Breast epithelium (tissue), 4 donors: Measurements from ENCODE around the gene ALOX15. TPM values are rescaled to one million over a fixed set of nuclear protein-coding genes. Genes with fewer than 3 reads are reported as not detected.
"Not testable (repeated sequence)": the region's sequence is repeated elsewhere in the genome, so short reads cannot be mapped to it uniquely, and the experiment has no call there.

Experiments used
- DNase-seq, 2 donors: peaks; one replicate each; pipeline ENCODE4 v3.0.0-alpha.2; 2019; ENCODE audit warnings: low spot score in 2 of 2
- H3K27ac ChIP-seq, 2 donors: fragments of 200-600 bp; sonication (generic) in 1 of 2; one replicate each; pipeline ENCODE4 v1.5.1; 2016 to 2019; ENCODE audit warnings: mild to moderate bottlenecking in 1 of 2
- H3K27me3 ChIP-seq, 2 donors: fragments of 200-600 bp; sonication (generic) in 1 of 2; one replicate each; pipeline versions ENCODE4 v1.5.1 to v1.6.0; 2017 to 2019; ENCODE audit warnings: control low read depth in 1 of 2, mild to moderate bottlenecking in 1 of 2
- H3K36me3 ChIP-seq: fragments of 200-600 bp; one replicate; pipeline ENCODE4 v1.5.1; 2019
- H3K4me1 ChIP-seq, 2 donors: fragments of 200-600 bp; sonication (generic); one replicate each; pipeline ENCODE4 v1.5.1; 2016 to 2019; ENCODE audit warnings: control low read depth in 1 of 2
- H3K4me3 ChIP-seq, 3 donors: fragments of 200-600 bp; sonication (generic); 1 replicate in 2 of 3; 2 replicates in 1 of 3; pipeline ENCODE4 v1.5.1; 2016 to 2019; ENCODE audit warnings: mild to moderate bottlenecking in 3 of 3, moderate library complexity in 2 of 3
- H3K9me3 ChIP-seq, 2 donors: fragments of 200-600 bp; sonication (generic) in 1 of 2; one replicate each; pipeline ENCODE4 v1.5.1; 2016 to 2019; ENCODE audit warnings: control low read depth in 1 of 2
- CTCF ChIP-seq, 3 donors: fragments of 450-650 bp; IDR thresholded peaks; one replicate each; pipeline ENCODE4 v1.5.1; 2016 to 2017; ENCODE audit warnings: antibody characterized with exemption in 3 of 3, mild to moderate bottlenecking in 3 of 3, moderate library complexity in 3 of 3
- POLR2A ChIP-seq: fragments of 450-650 bp; IDR thresholded peaks from one replicate; pipeline ENCODE4 v1.6.1; 2016; ENCODE audit warnings: antibody characterized with exemption, mild to moderate bottlenecking, moderate library complexity
- POLR2AphosphoS5 ChIP-seq, 3 donors: sonication (generic); formaldehyde crosslinking; IDR thresholded peaks; one replicate each; pipeline ENCODE4 v1.6.1; 2017; ENCODE audit warnings: antibody characterized with exemption in 3 of 3
- intact Hi-C: fragments of 100-400 bp; cut with DNase I; formaldehyde crosslinking; loops from one replicate; pipeline ENCODE4 v1.15.1; 2023; ENCODE audit warnings: low total_unique reads
- total RNA-seq, 3 donors: library from RNA; depleted of rRNA; stranded (reverse); fragments of >200 nt; gene quantifications; one replicate each; pipeline ENCODE4 v1.1.0, GENCODE V29; 2016

ALOX15 gene
- total RNA-seq, 3 donors from 2014 or later: 0.98 to 47.9 TPM; not detected in 1

- H3K4me1 ChIP-seq: no peaks in the 10 kb centered on the region
- H3K27ac ChIP-seq: no peak overlapping the region
- no peak overlapping the region for H3K4me3 ChIP-seq
- H3K36me3 ChIP-seq: no peaks in the 10 kb centered on the region
- DNase-seq: no peak
- no peak for TF ChIP-seq POLR2AphosphoS5 (IDR thresholded peaks at IDR 0.05)
- no peak for TF ChIP-seq POLR2A
- no peak for TF ChIP-seq CTCF (IDR thresholded peaks at IDR 0.05)
- intact Hi-C loops: no loop called here
- H3K27me3 ChIP-seq: no peaks in the 10 kb centered on the region
- H3K9me3 ChIP-seq: no peaks in the 10 kb centered on the region
Measured at GRCh38 chr17:4652997-4653396, 11.5 kb upstream of the ALOX15 start.

GRCh38 chr17:4648741-4649140 is 7.3 kb upstream of the ALOX15 start:
- intact Hi-C loops: no loop called here
- H3K4me1 ChIP-seq: no peaks in the 10 kb centered on the region
- H3K9me3 ChIP-seq: no peaks in the 10 kb centered on the region
- no peak overlapping the region for H3K4me3 ChIP-seq
- peaks cover 0 to 5% of the 10 kb centered on the region in 2 donors for H3K27me3 ChIP-seq
- TF ChIP-seq CTCF (IDR thresholded peaks at IDR 0.05): no peak
- TF ChIP-seq POLR2A: no peak
- no peak for TF ChIP-seq POLR2AphosphoS5 (IDR thresholded peaks at IDR 0.05)
- DNase-seq: no peak
- H3K27ac ChIP-seq: no peak overlapping the region
- no peaks in the 10 kb centered on the region for H3K36me3 ChIP-seq

GRCh38 chr17:4645642-4646041 is 4.2 kb upstream of the ALOX15 start:
- H3K4me1 ChIP-seq: peaks cover 0 to 4% of the 10 kb centered on the region in 2 donors
- no peaks in the 10 kb centered on the region for H3K36me3 ChIP-seq
- no peaks in the 10 kb centered on the region for H3K9me3 ChIP-seq
- intact Hi-C loops: no loop called here
- no peak for TF ChIP-seq POLR2A
- TF ChIP-seq POLR2AphosphoS5 (IDR thresholded peaks at IDR 0.05): no peak
- no peak for TF ChIP-seq CTCF (IDR thresholded peaks at IDR 0.05)
- no peak overlapping the region for H3K4me3 ChIP-seq
- peaks cover 0 to 24% of the 10 kb centered on the region in 2 donors for H3K27me3 ChIP-seq
- H3K27ac ChIP-seq: no peak overlapping the region
- no peak for DNase-seq

- H3K4me3 ChIP-seq: no peak overlapping the region
- DNase-seq: no peak
- no peak overlapping the region for H3K27ac ChIP-seq
- H3K4me1 ChIP-seq: peaks cover 0 to 4% of the 10 kb centered on the region in 2 donors
- H3K9me3 ChIP-seq: no peaks in the 10 kb centered on the region
- intact Hi-C loops: no loop called here
- TF ChIP-seq CTCF (IDR thresholded peaks at IDR 0.05): no peak
- no peak for TF ChIP-seq POLR2AphosphoS5 (IDR thresholded peaks at IDR 0.05)
- TF ChIP-seq POLR2A: no peak
- H3K27me3 ChIP-seq: peaks cover 0 to 29% of the 10 kb centered on the region in 2 donors
- H3K36me3 ChIP-seq: no peaks in the 10 kb centered on the region
Measured at GRCh38 chr17:4643676-4644075, 2.2 kb upstream of the ALOX15 start.

GRCh38 chr17:4642286-4642685 is 808 bp upstream of the ALOX15 start:
- peaks cover 0 to 4% of the 10 kb centered on the region in 2 donors for H3K4me1 ChIP-seq
- TF ChIP-seq POLR2AphosphoS5 (IDR thresholded peaks at IDR 0.05): no peak
- TF ChIP-seq CTCF (IDR thresholded peaks at IDR 0.05): no peak
- TF ChIP-seq POLR2A: no peak
- no peak overlapping the region for H3K4me3 ChIP-seq
- intact Hi-C loops: no loop called here
- H3K36me3 ChIP-seq: no peaks in the 10 kb centered on the region
- H3K27ac ChIP-seq: no peak overlapping the region
- H3K9me3 ChIP-seq: no peaks in the 10 kb centered on the region
- peaks cover 0 to 33% of the 10 kb centered on the region in 2 donors for H3K27me3 ChIP-seq
- DNase-seq: no peak

GRCh38 chr17:4640569-4641188 is 799 bp downstream of the ALOX15 start:
- intact Hi-C loops, H3K4me1 ChIP-seq, DNase-seq, H3K36me3 ChIP-seq, H3K27ac ChIP-seq, H3K9me3 ChIP-seq: not testable (repeated sequence)
- Histone ChIP-seq H3K4me3 (peak overlapping the region in 1 of 3 donors; percentile 31), H3K27me3 (peaks cover 0 to 38% of the 10 kb centered on the region in 2 donors)

GRCh38 chr17:4639301-4640059 is 2.0 kb downstream of the ALOX15 start:
- peaks cover 0 to 34% of the 10 kb centered on the region in 2 donors for H3K27me3 ChIP-seq
- H3K36me3 ChIP-seq, H3K9me3 ChIP-seq, intact Hi-C loops, H3K27ac ChIP-seq, DNase-seq, H3K4me1 ChIP-seq: not testable (repeated sequence)
- H3K4me3 ChIP-seq: peak overlapping the region in 2 of 3 donors; percentile 23 to 39

GRCh38 chr17:4638766-4639165 is 2.7 kb downstream of the ALOX15 start:
- H3K36me3 ChIP-seq, H3K4me3 ChIP-seq, H3K27ac ChIP-seq, intact Hi-C loops, DNase-seq, H3K4me1 ChIP-seq, H3K9me3 ChIP-seq: not testable (repeated sequence)
- H3K27me3 ChIP-seq: peaks cover 0 to 33% of the 10 kb centered on the region in 2 donors
